Neural cell (in vitro differentiated cells): ENCODE data around the gene BMI1.

Experiments used
- CTCF ChIP-seq: fragments of 450-650 bp; IDR thresholded peaks from 2 replicates; pipeline ENCODE4 v1.5.1; 2014; ENCODE audit warnings: antibody characterized with exemption, mild to moderate bottlenecking, moderate library complexity; ENCODE audit not compliant: poor library complexity, severe bottlenecking
- EZH2 ChIP-seq: fragments of 200-600, 300-800 bp; shearing (Covaris generic), sonication (generic); IDR thresholded peaks from 2 replicates; pipeline ENCODE4 v1.6.1; 2014; ENCODE audit warnings: antibody characterized with exemption, low read length, borderline replicate concordance, mild to moderate bottlenecking; ENCODE audit not compliant: insufficient read depth, poor library complexity, severe bottlenecking
- MXI1 ChIP-seq: fragments of 450-650 bp; conservative IDR thresholded peaks from 2 replicates; pipeline ENCODE4 v1.6.1; 2014; ENCODE audit warnings: antibody characterized with exemption, mild to moderate bottlenecking; ENCODE audit not compliant: poor library complexity, severe bottlenecking
- POLR2AphosphoS5 ChIP-seq: IDR thresholded peaks from 2 replicates; pipeline ENCODE4 v1.6.1; 2012
- RAD21 ChIP-seq: fragments of 450-650 bp; conservative IDR thresholded peaks from 2 replicates; pipeline ENCODE4 v1.6.1; 2014; ENCODE audit warnings: antibody characterized with exemption, mild to moderate bottlenecking, moderate library complexity
- TAF1 ChIP-seq: IDR thresholded peaks from 2 replicates; pipeline ENCODE4 v1.6.1; 2012; ENCODE audit warnings: low read depth

- TF ChIP-seq RAD21, result peak; percentile 37
- TF ChIP-seq CTCF, result no peak
- no peak for TF ChIP-seq EZH2
- TF ChIP-seq TAF1, result no peak
- no peak for TF ChIP-seq MXI1
- no peak for TF ChIP-seq POLR2AphosphoS5
Observed at GRCh38 chr10:22315455-22316285, 5.2 kb upstream of the BMI1 start.
